Adrenal gland (tissue), 12 donors: ENCODE measurements around the gene GPR142. TPM values are rescaled to one million over a fixed set of nuclear protein-coding genes. Genes with fewer than 3 reads are reported as not detected.

Source experiments
- DNase-seq, 7 donors: peaks; one replicate each; pipeline ENCODE4 v3.0.0-alpha.2; 2019 to 2020
- H3K27ac ChIP-seq, 5 donors: fragments of 200-600 bp; sonication (generic) in 4 of 5; 1 replicate in 3 of 5; 2 replicates in 2 of 5; pipeline versions ENCODE4 v1.5.1 to v1.8.0; 2016 to 2020; ENCODE audit warnings: mild to moderate bottlenecking in 1 of 5
- H3K27me3 ChIP-seq: fragments of 200-600 bp; 2 replicates; pipeline ENCODE4 v1.8.0; 2021
- H3K36me3 ChIP-seq, 2 donors: fragments of 200-600 bp; replicated peaks in 1 of 2; 1 replicate in 1 of 2; 2 replicates in 1 of 2; pipeline versions ENCODE4 v1.5.1 to v1.8.0; 2018 to 2022
- H3K4me1 ChIP-seq, 2 donors: fragments of 200-600 bp; replicated peaks in 1 of 2; 1 replicate in 1 of 2; 2 replicates in 1 of 2; pipeline versions ENCODE4 v1.5.1 to v1.8.0; 2018 to 2021
- H3K4me3 ChIP-seq, 4 donors: fragments of 200-600 bp; sonication (generic) in 3 of 4; one replicate each; pipeline ENCODE4 v1.5.1; 2016 to 2018
- H3K9me3 ChIP-seq, 3 donors: fragments of 200-600 bp; sonication (generic) in 1 of 3; replicated peaks in 1 of 3; 1 replicate in 2 of 3; 2 replicates in 1 of 3; pipeline versions ENCODE4 v1.5.1 to v1.8.0; 2016 to 2021
- CTCF ChIP-seq, 6 experiments: fragments of 450-650 bp in 4 of 6; fragments of 200-600 bp in 2 of 6; sonication (generic) in 1 of 6; IDR thresholded peaks; 1 replicate in 5 of 6; 2 replicates in 1 of 6; pipeline versions ENCODE4 v1.5.1 to v1.8.0; 2016 to 2021; ENCODE audit warnings: antibody characterized with exemption in 6 of 6, mild to moderate bottlenecking in 2 of 6, moderate library complexity in 1 of 6
- POLR2A ChIP-seq, 2 donors: fragments of 450-650 bp; IDR thresholded peaks; one replicate each; pipeline ENCODE4 v1.6.1; 2017; ENCODE audit warnings: antibody characterized with exemption in 2 of 2, mild to moderate bottlenecking in 2 of 2, moderate library complexity in 1 of 2
- WGBS, 4 donors: extraction: QIAGEN DNeasy Blood & Tissue Kit in 2 of 4; methylation state at CpG; one replicate each; pipeline versions ENCODE4 v1.1.5 to v1.1.7; 2013 to 2017; 5-methylcytosine and 5-hydroxymethylcytosine counted together
- intact Hi-C, 2 donors: fragments of 100-400 bp; cut with DNase I; formaldehyde crosslinking; loops; one replicate each; pipeline versions ENCODE4 v1.14.1 to v1.15.0; 2022 to 2023
- polyA plus RNA-seq, 3 donors: library from polyadenylated mRNA; stranded (reverse); fragments of 200-250 nt in 2 of 3; fragments of 350-450 nt in 1 of 3; fragmentation: Illumina TruSeq in 1 of 3; extraction: RNeasy Lipid Tissue Mini Kit (QIAGEN cat#74804) in 1 of 3; gene quantifications; one replicate each; pipeline ENCODE4 v1.2.3, GENCODE V29; 2013 to 2014
- total RNA-seq, 9 donors: library from RNA; depleted of rRNA in 4 of 9; stranded (reverse); fragments of >200 nt in 4 of 9; fragments of 120-200 nt in 1 of 9; fragmentation: NEBNext Ultra II Directional in 1 of 9; extraction: Animal tissue kit (Norgen Biotek cat#: 25700) in 1 of 9; gene quantifications; one replicate each; pipeline versions ENCODE4 v1.1.0 to v1.2.4, GENCODE V29; 2013 to 2023
- donor health status: healthy with polysubstance abuse.
- donor health status: Bipolar disorder and iron deficiency.
- donor health status: DM: yes; HTN: yes; CAD: no.
- donor health status: DM: no; HTN: no; CAD: no.
- donor health status: DM: no; HTN: no; CAD: no.
- donor health status: DM: yes; HTN: yes; CAD: no.

Gene GPR142
- total and polyA plus RNA-seq, 12 donors, result 0.13 TPM; not detected in 11

- Histone ChIP-seq H3K27me3 (no peaks in the 10 kb centered on the region), H3K9me3 (no peaks in the 10 kb centered on the region), H3K36me3 (no peaks in the 10 kb centered on the region), H3K27ac (no peak overlapping the region), H3K4me3 (no peak overlapping the region), H3K4me1 (no peaks in the 10 kb centered on the region)
- intact Hi-C loops, result no loop called here
- WGBS, 4 donors, result 73 to 89% (median 83%) methylated on average over 3 to 4 of the region's 4 CpGs
- no peak for DNase-seq
- no peak for TF ChIP-seq POLR2A (IDR thresholded peaks at IDR 0.05)
These were observed 42.7 kb downstream of the GPR142 start for GRCh38 chr17:74410001-74410443.

GRCh38 chr17:74412581-74412980 lies 45.3 kb downstream of the GPR142 start:
- TF ChIP-seq POLR2A (IDR thresholded peaks at IDR 0.05), result no peak
- TF ChIP-seq CTCF (IDR thresholded peaks at IDR 0.05), result no peak
- Histone ChIP-seq H3K9me3 (no peaks in the 10 kb centered on the region), H3K36me3 (no peaks in the 10 kb centered on the region), H3K27me3 (no peaks in the 10 kb centered on the region), H3K4me3 (no peak overlapping the region), H3K27ac (no peak overlapping the region), H3K4me1 (no peaks in the 10 kb centered on the region)
- no peak for DNase-seq
- intact Hi-C loops, result no loop called here
- WGBS, 4 donors, result 86 to 95% (median 91%) methylated on average over 8 of the region's 8 CpGs

GRCh38 chr17:74413491-74413890 lies 46.2 kb downstream of the GPR142 start:
- no peak for TF ChIP-seq CTCF (IDR thresholded peaks at IDR 0.05)
- Histone ChIP-seq H3K4me3 (no peak overlapping the region), H3K4me1 (no peaks in the 10 kb centered on the region), H3K36me3 (no peaks in the 10 kb centered on the region), H3K27me3 (no peaks in the 10 kb centered on the region), H3K27ac (no peak overlapping the region), H3K9me3 (no peaks in the 10 kb centered on the region)
- 77 to 85% (median 82%) methylated on average over 7 of the region's 7 CpGs for WGBS, 4 donors
- intact Hi-C loops, result no loop called here
- DNase-seq, result no peak

- DNase-seq, result no peak
- intact Hi-C loops, result no loop called here
- no peaks in the 10 kb centered on the region for H3K4me1 ChIP-seq
- H3K4me3 ChIP-seq, result no peak overlapping the region
- no peaks in the 10 kb centered on the region for H3K27me3 ChIP-seq
- no peak overlapping the region for H3K27ac ChIP-seq
- no peaks in the 10 kb centered on the region for H3K9me3 ChIP-seq
- no peaks in the 10 kb centered on the region for H3K36me3 ChIP-seq
- TF ChIP-seq POLR2A (IDR thresholded peaks at IDR 0.05), result no peak
- TF ChIP-seq CTCF (IDR thresholded peaks at IDR 0.05), result no peak
- WGBS, 4 donors, result 83 to 89% (median 87%) methylated on average over 3 of the region's 3 CpGs
These were observed 47.2 kb downstream of the GPR142 start for GRCh38 chr17:74414510-74414909.

- TF ChIP-seq CTCF (IDR thresholded peaks at IDR 0.05) (no peak), POLR2A (IDR thresholded peaks at IDR 0.05) (no peak)
- H3K27me3 ChIP-seq, result no peaks in the 10 kb centered on the region
- DNase-seq, result no peak
- no peaks in the 10 kb centered on the region for H3K9me3 ChIP-seq
- H3K27ac ChIP-seq, result no peak overlapping the region
- H3K4me3 ChIP-seq, result no peak overlapping the region
- H3K36me3 ChIP-seq, result no peaks in the 10 kb centered on the region
- intact Hi-C loops, result no loop called here
- no peaks in the 10 kb centered on the region for H3K4me1 ChIP-seq
- 88 to 94% (median 92%) methylated on average over 13 of the region's 13 CpGs for WGBS, 4 donors
These were observed 48.5 kb downstream of the GPR142 start for GRCh38 chr17:74415608-74416396.
